Neural progenitor cell (in vitro differentiated cells): ENCODE measurements around the gene PPP1R3A.

Experiments used
- EZH2 ChIP-seq: fragments of 200-600 bp; sonication (generic); IDR thresholded peaks from 2 replicates; pipeline ENCODE4 v1.6.1; 2017; ENCODE audit warnings: antibody characterized with exemption, mild to moderate bottlenecking, moderate library complexity
- EZH2phosphoT487 ChIP-seq: fragments of 200-600 bp; sonication (generic); IDR thresholded peaks from 2 replicates; pipeline ENCODE4 v1.6.1; 2017; ENCODE audit warnings: antibody characterized with exemption
- TF ChIP-seq, protein P1 (sequence below): fragments of 200-600 bp; sonication (generic); IDR thresholded peaks from 2 replicates; pipeline ENCODE4 v1.5.1; 2017; ENCODE audit warnings: antibody characterized with exemption, mild to moderate bottlenecking

DNA sequence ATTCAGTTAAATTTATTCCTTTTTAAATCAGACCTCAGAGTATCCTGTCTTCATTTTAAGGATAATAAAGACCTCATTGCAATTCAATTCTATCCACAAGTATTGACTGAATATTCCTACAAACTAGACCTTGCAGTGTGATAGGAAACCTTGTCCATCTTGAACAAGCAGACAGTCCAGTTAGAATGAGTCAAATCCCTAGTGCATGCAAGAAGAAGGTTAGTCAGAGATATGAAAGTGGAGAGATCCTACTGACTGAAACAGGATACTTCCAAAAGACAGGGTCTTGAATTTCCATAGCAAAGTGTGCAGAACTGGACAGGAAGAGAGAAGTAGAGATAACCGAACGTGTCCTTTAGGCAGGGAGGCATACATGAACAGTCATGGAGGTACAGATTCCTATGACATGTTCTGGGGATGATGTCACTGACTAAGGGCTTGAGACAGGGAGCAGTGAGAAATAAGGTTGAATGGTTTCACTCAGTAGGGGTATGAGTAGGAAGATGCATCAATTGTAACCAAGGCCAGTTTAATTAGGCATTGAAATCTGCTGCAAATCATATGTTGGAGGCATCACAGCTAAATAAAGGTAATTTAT, 45.2 kb downstream of the PPP1R3A start:
- TF ChIP-seq, protein P1, sequence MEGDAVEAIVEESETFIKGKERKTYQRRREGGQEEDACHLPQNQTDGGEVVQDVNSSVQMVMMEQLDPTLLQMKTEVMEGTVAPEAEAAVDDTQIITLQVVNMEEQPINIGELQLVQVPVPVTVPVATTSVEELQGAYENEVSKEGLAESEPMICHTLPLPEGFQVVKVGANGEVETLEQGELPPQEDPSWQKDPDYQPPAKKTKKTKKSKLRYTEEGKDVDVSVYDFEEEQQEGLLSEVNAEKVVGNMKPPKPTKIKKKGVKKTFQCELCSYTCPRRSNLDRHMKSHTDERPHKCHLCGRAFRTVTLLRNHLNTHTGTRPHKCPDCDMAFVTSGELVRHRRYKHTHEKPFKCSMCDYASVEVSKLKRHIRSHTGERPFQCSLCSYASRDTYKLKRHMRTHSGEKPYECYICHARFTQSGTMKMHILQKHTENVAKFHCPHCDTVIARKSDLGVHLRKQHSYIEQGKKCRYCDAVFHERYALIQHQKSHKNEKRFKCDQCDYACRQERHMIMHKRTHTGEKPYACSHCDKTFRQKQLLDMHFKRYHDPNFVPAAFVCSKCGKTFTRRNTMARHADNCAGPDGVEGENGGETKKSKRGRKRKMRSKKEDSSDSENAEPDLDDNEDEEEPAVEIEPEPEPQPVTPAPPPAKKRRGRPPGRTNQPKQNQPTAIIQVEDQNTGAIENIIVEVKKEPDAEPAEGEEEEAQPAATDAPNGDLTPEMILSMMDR = no peak
- no peak for TF ChIP-seq EZH2
- TF ChIP-seq EZH2phosphoT487 = no peak
